SK-N-SH treated with all-trans-retinoic acid at 6 μM for 48 hours (cell line): ENCODE results near the gene LRCH2.

Experiments
- ATAC-seq: fragments of 200-7000 bp; cut with Tn5 transposase; 3 replicates; pipeline ENCODE4 v1.9.1; 2020; ENCODE audit warnings: mild to moderate bottlenecking, moderate library complexity
- ARNTL ChIP-seq: fragments of 450-650 bp; formaldehyde crosslinking; IDR thresholded peaks from 2 replicates; pipeline ENCODE4 v1.5.0; 2020; ENCODE audit warnings: low read depth, mild to moderate bottlenecking, moderate library complexity, borderline replicate concordance
- CSDC2 ChIP-seq: fragments of 250-450 bp; sonication (Bioruptor Pico); IDR thresholded peaks from 2 replicates; pipeline ENCODE4 v1.5.0; 2020; ENCODE audit warnings: mild to moderate bottlenecking, moderate library complexity
- ESRRG ChIP-seq: fragments of 250-450 bp; sonication (Bioruptor Pico); IDR thresholded peaks from 2 replicates; pipeline ENCODE4 v1.6.1; 2021; ENCODE audit warnings: mild to moderate bottlenecking
- GLIS3 ChIP-seq: fragments of 250-450 bp; sonication (Bioruptor Pico); IDR thresholded peaks from 2 replicates; pipeline ENCODE4 v1.5.0; 2020; ENCODE audit warnings: mild to moderate bottlenecking, moderate library complexity
- ISL1 ChIP-seq: fragments of 250-450 bp; sonication (Bioruptor Pico); IDR thresholded peaks from 2 replicates; pipeline ENCODE4 v2.1.2; 2022; ENCODE audit warnings: mild to moderate bottlenecking, moderate library complexity
- OSR1 ChIP-seq: fragments of 250-450 bp; sonication (Bioruptor Pico); IDR thresholded peaks from 2 replicates; pipeline ENCODE4 v1.8.0; 2022; ENCODE audit warnings: moderate library complexity, mild to moderate bottlenecking, inconsistent platforms
- POU6F1 ChIP-seq: fragments of 250-450 bp; sonication (Bioruptor Pico); IDR thresholded peaks from 2 replicates; pipeline ENCODE4 v1.8.0; 2021; ENCODE audit warnings: low read depth, mild to moderate bottlenecking, moderate library complexity, borderline replicate concordance
- PPARA ChIP-seq: fragments of 250-450 bp; sonication (Bioruptor Pico); IDR thresholded peaks from 2 replicates; pipeline ENCODE4 v1.5.0; 2020; ENCODE audit warnings: mild to moderate bottlenecking, borderline replicate concordance
- RARB ChIP-seq: fragments of 250-450 bp; sonication (Bioruptor Pico); IDR thresholded peaks from 2 replicates; pipeline ENCODE4 v1.8.0; 2021; ENCODE audit warnings: mild to moderate bottlenecking, moderate library complexity
- SNAI2 ChIP-seq: fragments of 250-450 bp; sonication (Bioruptor Pico); IDR thresholded peaks from 2 replicates; pipeline ENCODE4 v1.5.0; 2020; ENCODE audit warnings: mild to moderate bottlenecking, moderate library complexity
- TCF4 ChIP-seq: fragments of 250-450 bp; sonication (Bioruptor Pico); IDR thresholded peaks from 2 replicates; pipeline ENCODE4 v1.8.0; 2021; ENCODE audit warnings: mild to moderate bottlenecking, moderate library complexity, borderline replicate concordance
- ZFP3 ChIP-seq: fragments of 250-450 bp; sonication (Bioruptor Pico); IDR thresholded peaks from 2 replicates; pipeline ENCODE4 v1.5.0; 2020; ENCODE audit warnings: mild to moderate bottlenecking, moderate library complexity
- ZFP30 ChIP-seq: fragments of 450-650 bp; formaldehyde crosslinking; IDR thresholded peaks from 2 replicates; pipeline ENCODE4 v1.5.0; 2022; ENCODE audit warnings: mild to moderate bottlenecking, moderate library complexity
- ZNF565 ChIP-seq: fragments of 450-650 bp; formaldehyde crosslinking; conservative IDR thresholded peaks from 2 replicates; pipeline ENCODE4 v1.5.0; 2020; ENCODE audit warnings: low read depth, mild to moderate bottlenecking, moderate library complexity
- ZNF70 ChIP-seq: fragments of 450-650 bp; formaldehyde crosslinking; IDR thresholded peaks from 2 replicates; pipeline ENCODE4 v1.5.0; 2020; ENCODE audit warnings: mild to moderate bottlenecking, moderate library complexity
- ZNF8 ChIP-seq: fragments of 450-650 bp; formaldehyde crosslinking; IDR thresholded peaks from 2 replicates; pipeline ENCODE4 v1.5.0; 2020; ENCODE audit warnings: mild to moderate bottlenecking, moderate library complexity
- TF ChIP-seq, protein P1 (sequence below): fragments of 250-450 bp; sonication (Bioruptor Pico); IDR thresholded peaks from 2 replicates; pipeline ENCODE4 v1.8.0; 2020; ENCODE audit warnings: mild to moderate bottlenecking, moderate library complexity, borderline replicate concordance
- TF ChIP-seq, protein P2 (sequence below): fragments of 250-450 bp; sonication (Bioruptor Pico); IDR thresholded peaks from 2 replicates; pipeline ENCODE4 v1.5.1; 2021; ENCODE audit warnings: mild to moderate bottlenecking, moderate library complexity
- TF ChIP-seq, protein P3 (sequence below): fragments of 250-450 bp; sonication (Bioruptor Pico); IDR thresholded peaks from 2 replicates; pipeline ENCODE4 v1.5.0; 2020; ENCODE audit warnings: mild to moderate bottlenecking, moderate library complexity

LRCH2 gene

DNA sequence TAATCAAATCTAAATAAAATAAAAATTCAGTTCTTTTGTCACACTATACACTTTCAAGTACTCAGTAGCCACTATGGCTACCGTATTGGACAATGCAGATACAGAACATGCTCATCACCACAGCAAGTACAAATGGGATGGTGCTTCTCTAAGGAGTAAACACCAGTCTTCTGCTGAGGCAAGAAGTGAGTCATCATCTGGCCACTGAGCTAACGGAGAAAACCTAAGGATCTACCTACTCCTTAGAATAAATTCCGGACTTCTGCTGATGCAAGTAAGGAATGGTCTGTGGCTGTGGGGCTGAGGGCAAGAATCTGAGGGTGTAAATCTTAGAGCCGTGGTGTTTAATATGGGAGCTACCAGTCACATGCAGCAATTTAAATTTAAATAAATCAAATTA, 56.0 kb downstream of the LRCH2 start:
- TF ChIP-seq CSDC2 (CRISPR knock-in tag), result no peak
- TF ChIP-seq, protein P1, sequence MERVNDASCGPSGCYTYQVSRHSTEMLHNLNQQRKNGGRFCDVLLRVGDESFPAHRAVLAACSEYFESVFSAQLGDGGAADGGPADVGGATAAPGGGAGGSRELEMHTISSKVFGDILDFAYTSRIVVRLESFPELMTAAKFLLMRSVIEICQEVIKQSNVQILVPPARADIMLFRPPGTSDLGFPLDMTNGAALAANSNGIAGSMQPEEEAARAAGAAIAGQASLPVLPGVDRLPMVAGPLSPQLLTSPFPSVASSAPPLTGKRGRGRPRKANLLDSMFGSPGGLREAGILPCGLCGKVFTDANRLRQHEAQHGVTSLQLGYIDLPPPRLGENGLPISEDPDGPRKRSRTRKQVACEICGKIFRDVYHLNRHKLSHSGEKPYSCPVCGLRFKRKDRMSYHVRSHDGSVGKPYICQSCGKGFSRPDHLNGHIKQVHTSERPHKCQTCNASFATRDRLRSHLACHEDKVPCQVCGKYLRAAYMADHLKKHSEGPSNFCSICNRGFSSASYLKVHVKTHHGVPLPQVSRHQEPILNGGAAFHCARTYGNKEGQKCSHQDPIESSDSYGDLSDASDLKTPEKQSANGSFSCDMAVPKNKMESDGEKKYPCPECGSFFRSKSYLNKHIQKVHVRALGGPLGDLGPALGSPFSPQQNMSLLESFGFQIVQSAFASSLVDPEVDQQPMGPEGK, result no peak
- no peak for TF ChIP-seq SNAI2 (CRISPR knock-in tag)
- TF ChIP-seq ZNF565 (CRISPR knock-in tag), result no peak
- TF ChIP-seq OSR1 (CRISPR knock-in tag), result no peak
- TF ChIP-seq ZFP3 (CRISPR knock-in tag), result no peak
- TF ChIP-seq POU6F1 (CRISPR knock-in tag), result no peak
- TF ChIP-seq, protein P2, sequence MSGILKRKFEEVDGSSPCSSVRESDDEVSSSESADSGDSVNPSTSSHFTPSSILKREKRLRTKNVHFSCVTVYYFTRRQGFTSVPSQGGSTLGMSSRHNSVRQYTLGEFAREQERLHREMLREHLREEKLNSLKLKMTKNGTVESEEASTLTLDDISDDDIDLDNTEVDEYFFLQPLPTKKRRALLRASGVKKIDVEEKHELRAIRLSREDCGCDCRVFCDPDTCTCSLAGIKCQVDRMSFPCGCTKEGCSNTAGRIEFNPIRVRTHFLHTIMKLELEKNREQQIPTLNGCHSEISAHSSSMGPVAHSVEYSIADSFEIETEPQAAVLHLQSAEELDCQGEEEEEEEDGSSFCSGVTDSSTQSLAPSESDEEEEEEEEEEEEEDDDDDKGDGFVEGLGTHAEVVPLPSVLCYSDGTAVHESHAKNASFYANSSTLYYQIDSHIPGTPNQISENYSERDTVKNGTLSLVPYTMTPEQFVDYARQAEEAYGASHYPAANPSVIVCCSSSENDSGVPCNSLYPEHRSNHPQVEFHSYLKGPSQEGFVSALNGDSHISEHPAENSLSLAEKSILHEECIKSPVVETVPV, result no peak
- no peak for TF ChIP-seq ZNF70
- TF ChIP-seq GLIS3, result no peak
- no peak for TF ChIP-seq ISL1 (CRISPR knock-in tag)
- TF ChIP-seq, all 23 proteins: peak for 0
- ATAC-seq, result no peak

DNA sequence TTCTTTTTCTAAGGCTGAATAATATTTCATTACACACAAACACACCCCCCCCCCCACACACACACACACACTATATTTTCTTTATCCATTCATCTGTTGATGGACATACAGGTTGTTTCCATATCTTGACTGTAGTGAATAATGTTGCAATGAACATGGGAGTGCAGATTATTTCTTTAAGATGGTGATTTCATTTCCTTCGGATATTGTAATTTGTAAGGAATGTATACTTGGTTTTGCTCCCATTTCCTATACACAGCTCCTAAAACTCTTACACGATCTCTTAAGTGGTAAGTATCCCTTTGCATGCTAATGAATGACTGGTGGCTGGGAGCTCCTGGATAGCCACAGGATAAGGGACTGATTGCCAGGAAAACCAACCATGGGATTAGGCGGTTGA, 59.3 kb downstream of the LRCH2 start:
- TF ChIP-seq RARB (no peak), ESRRG (no peak), ZNF70 (no peak), TCF4 (CRISPR knock-in tag) (no peak), ZFP30 (CRISPR knock-in tag) (no peak), POU6F1 (CRISPR knock-in tag) (no peak)
- no peak for ATAC-seq

GRCh38 chrX:115173181-115173580, 60.7 kb downstream of the LRCH2 start:
- TF ChIP-seq SNAI2 (CRISPR knock-in tag), result no peak
- no peak for ATAC-seq

DNA sequence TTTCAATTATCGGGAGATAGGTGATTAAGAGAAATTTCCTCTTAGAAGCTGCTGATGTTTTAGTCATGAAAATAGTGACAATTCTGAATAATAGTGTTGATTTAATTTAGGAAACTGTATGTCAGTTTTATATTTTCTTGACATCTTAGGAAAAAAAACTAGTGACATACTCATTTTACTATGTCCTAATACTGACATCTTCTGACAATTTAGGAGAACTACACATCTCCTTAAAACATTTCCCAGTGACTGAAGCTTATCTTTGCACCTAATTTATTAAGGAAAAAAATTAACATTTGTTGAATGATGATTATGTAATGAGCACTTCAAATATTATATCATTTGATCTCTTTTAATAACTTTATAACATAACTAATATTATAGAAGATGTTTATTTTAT, 86.7 kb downstream of the LRCH2 start:
- TF ChIP-seq RARB, result no peak
- no peak for TF ChIP-seq ARNTL (CRISPR knock-in tag)
- no peak for TF ChIP-seq ISL1 (CRISPR knock-in tag)
- TF ChIP-seq PPARA (CRISPR knock-in tag), result no peak
- TF ChIP-seq TCF4 (CRISPR knock-in tag), result no peak
- TF ChIP-seq POU6F1 (CRISPR knock-in tag), result no peak
- TF ChIP-seq ESRRG, result no peak
- TF ChIP-seq, all 23 proteins: peak for 0
- ATAC-seq, result no peak; the same call in 2 of the 3 replicates

GRCh38 chrX:115142057-115142456, 91.8 kb downstream of the LRCH2 start:
- TF ChIP-seq, protein P3, sequence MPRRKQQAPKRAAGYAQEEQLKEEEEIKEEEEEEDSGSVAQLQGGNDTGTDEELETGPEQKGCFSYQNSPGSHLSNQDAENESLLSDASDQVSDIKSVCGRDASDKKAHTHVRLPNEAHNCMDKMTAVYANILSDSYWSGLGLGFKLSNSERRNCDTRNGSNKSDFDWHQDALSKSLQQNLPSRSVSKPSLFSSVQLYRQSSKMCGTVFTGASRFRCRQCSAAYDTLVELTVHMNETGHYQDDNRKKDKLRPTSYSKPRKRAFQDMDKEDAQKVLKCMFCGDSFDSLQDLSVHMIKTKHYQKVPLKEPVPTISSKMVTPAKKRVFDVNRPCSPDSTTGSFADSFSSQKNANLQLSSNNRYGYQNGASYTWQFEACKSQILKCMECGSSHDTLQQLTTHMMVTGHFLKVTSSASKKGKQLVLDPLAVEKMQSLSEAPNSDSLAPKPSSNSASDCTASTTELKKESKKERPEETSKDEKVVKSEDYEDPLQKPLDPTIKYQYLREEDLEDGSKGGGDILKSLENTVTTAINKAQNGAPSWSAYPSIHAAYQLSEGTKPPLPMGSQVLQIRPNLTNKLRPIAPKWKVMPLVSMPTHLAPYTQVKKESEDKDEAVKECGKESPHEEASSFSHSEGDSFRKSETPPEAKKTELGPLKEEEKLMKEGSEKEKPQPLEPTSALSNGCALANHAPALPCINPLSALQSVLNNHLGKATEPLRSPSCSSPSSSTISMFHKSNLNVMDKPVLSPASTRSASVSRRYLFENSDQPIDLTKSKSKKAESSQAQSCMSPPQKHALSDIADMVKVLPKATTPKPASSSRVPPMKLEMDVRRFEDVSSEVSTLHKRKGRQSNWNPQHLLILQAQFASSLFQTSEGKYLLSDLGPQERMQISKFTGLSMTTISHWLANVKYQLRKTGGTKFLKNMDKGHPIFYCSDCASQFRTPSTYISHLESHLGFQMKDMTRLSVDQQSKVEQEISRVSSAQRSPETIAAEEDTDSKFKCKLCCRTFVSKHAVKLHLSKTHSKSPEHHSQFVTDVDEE (CRISPR knock-in tag), result no peak
- TF ChIP-seq ZFP30 (CRISPR knock-in tag) (no peak), ZNF565 (CRISPR knock-in tag) (no peak), ZFP3 (CRISPR knock-in tag) (no peak), ZNF8 (CRISPR knock-in tag) (no peak), ARNTL (CRISPR knock-in tag) (no peak), TCF4 (CRISPR knock-in tag) (no peak)
- TF ChIP-seq, protein P1, result no peak
- TF ChIP-seq, protein P2, result no peak
- TF ChIP-seq, all 23 proteins: peak for 0
- ATAC-seq, result no peak
